GM18519 (cell line): Measurements from ENCODE around the gene CERS6.
"Not testable (repeated sequence)": the region's sequence is repeated elsewhere in the genome, so short reads cannot be mapped to it uniquely, and the experiment has no call there.

Experiments
- ATAC-seq: cut with Tn5 transposase; IDR thresholded peaks from one replicate; pipeline ENCODE4 v1.9.1; 2021; ENCODE audit warnings: mild to moderate bottlenecking, moderate library complexity; ENCODE audit not compliant: unreplicated experiment, low FRiP score

Gene CERS6

DNA sequence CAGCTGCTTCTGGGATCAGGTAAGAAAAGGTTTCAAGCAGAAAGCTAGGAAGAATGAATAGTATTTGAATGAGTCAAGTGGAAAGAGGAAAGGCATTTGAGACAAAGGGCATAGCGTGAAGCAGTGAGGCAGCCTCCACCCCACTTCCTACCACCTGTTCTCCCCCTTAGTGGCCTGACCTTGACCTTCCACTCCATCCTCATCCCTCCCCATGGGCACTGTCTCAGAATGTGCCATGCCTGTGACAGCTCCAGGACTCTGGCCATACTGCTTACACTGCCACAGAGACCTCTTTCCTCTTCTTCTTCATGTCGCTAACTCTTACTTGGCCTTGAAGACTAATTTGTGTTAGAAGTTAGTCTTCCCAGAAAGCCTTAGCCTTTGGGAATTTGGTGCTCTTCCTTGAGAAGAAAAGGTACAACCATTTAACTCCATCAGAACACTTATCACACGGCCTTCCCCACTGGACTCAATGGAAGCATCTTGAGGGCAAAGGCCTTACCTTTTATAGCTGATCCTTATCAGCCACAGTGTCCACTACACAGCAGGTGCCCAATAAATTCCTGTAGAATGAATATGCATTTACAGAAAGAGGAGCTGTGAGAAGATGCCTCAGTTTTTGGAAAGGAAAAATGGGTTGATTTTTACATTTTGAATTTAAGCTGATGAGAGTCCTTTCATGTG, 331.2 kb downstream of the CERS6 start:
- no peak for ATAC-seq

DNA sequence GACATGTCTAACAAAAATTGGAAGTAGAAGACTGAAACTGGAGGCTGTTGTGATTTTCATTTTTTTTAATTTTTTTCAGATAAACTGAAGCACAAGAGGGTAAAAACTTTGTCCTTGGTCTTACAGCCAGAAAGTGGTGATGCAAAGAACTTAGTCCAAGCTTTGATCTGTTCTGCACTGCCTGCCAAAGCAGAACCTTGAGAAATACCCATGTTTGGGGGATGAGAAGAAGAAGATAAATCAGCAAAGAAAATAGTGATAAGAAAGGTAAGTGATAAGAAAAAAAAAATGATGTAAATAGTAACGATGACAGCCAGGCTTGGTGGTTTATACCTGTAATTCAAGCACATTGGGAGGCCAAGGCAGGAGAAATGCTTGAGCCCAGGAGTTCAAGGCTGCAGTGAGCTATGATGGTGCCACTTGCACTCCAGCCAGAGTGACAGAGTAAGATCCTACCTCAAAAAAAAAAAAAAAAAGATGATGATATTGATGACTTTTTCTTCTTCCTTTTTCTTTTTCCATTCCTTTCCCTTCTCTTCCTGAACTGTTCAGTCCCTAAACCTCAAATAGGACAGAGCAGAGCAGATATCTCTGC, 331.8 kb downstream of the CERS6 start:
- no peak for ATAC-seq

DNA sequence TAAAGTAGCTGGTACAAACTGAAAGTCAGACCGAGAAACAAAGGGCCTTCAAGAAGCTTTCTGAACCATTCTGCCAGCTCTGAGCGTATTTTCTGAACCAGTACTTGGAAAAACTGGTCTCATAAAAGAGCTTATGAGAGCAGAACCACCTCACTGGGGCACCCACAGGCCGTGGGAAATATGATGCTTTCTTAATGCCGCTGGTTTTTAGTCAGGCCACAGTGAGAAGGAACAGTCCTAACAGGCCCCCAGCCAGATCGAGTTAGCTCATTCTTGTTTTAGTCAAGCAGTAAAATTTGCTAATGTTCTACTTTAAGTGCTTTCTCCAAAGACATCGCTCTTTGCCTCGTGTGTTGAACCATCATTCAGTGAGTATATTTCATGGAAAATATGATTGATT, 333.7 kb downstream of the CERS6 start:
- ATAC-seq, result no peak

DNA sequence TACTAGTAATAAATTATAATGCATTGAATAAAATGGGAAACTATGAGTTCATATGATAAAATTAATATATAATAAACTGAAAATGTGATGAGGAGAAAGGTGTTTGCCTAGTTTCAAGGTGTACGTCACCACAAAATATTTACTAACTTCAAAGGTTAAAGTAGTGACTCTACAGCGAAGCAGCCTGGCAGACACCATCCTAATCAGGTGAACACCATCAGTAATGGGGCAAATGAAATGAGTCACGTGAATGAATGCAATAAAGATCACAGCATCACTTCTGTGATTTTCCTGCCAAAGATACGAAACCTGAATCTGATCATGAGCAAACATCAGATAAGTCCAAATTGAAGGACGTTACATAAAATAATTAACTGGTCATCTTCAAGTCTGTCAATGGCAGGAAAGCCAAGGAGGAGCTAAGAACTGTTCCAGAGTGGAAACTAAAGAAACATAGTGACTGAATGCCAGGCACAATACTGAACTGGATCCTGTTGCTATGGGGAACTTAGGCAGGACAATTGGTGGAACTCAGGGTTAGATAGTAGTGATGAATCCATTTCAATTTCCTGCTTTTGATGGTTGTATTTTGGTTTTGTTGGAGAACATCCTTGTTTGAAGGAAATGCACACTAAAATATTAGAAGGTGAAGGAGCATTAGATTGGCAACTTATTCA, 334.3 kb downstream of the CERS6 start:
- ATAC-seq, result no peak

DNA sequence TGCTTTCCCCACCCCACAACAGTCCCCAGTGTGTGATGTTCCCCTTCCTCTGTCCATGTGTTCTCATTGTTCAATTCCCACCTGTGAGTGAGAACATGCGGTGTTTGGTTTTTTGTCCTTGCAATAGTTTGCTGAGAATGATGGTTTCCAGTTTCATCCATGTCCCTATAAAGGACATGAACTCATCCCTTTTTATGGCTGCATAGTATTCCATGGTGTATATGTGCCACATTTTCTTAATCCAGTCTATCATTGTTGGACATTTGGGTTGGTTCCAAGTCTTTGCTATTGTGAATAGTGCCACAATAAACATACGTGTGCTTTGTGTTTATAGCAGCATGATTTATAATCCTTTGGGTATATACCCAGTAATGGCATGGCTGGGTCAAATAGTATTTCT, 335.1 kb downstream of the CERS6 start:
- not testable (repeated sequence) for ATAC-seq

DNA sequence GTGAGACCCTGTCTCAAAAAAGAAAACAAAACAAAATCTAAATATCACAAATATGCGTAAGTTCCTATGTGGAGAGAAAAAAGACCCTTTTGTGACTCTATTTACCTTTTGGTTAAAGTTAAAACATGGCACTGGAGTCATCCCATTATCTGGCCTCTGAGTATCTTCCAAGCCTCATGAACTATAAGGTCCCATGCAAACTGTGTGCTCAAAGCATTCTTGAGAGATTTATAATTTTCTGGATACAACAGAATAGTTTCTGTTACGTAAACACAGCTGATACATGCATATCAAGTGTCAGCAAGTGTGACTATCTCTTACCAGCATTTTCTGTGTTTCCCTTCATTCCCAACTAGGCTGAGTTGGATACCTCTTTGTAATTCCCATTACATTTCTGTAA, 337.5 kb downstream of the CERS6 start:
- ATAC-seq, result no peak

DNA sequence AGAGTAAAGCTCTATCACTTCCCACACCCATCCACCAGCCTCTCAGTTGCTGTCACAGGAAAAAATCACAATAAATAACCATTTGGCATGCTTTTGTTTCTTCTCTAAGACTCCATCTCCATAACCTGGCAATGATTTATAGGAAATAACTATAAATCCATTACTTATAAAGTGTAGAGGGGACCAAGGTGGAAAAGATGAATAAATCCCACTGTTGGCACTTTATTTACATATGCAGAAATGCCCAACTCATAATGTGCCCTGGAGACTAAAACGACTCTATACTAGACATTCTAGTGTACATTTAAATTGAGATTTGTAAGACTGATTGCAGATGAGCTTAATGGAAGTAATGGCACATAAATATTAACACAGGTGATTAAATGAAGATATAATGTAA, 338.9 kb downstream of the CERS6 start:
- no peak for ATAC-seq

DNA sequence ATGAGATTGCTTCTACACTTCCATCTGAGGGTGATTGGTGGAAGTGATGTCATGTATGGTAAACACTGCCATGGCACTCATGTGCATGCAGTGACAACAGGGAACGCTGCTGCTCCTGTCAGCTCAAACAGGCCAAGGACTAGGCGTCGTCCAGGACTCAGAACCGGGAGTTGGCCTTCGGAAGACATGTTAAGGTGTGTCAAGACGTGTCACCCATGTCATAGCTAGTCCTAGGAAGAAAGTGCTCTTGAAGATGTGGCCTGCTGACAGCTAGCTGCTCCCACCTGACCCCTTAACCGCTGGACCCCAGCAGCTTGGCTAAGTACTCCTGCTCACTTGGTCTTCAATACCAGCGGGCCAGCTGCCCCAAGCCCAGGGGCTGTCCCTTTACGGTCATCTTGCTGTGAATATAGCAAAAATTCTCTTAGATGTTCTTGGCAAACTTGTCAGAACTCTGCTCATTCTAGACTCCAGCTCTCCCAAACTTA, 340.1 kb downstream of the CERS6 start:
- no peak for ATAC-seq

DNA sequence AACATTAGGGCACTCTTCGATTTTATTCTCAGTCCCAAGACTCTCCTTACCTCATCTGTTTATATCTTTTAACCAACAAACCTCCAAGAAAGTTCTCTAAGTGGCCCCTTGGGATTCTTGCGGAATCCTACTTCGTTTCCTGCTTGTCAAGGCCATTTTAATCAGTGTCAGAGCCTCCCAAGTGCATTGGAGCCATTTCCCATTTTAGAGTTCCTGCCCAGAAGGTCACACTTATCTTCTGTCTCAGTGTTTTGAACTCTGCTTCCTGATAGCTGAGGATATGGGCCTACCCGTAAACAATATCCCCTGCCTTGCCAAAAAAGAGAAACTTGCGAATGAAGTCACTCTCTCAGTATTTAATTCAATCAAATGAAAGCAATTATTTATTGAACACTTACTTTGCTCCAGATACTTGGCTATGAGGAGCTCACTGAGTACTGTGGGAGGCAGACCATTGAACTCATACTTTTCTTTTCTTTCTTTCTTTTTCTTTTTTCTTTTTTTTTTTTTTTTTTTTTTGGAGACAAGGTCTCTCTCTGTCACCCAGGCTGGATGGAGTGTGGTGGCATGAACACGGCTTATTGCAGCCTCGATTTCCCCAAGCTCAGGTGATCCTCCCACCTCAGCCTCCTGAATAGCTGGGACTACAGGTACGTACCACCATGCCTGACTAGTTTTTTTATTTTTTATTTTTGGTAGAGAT, 340.7 kb downstream of the CERS6 start:
- ATAC-seq, result no peak

DNA sequence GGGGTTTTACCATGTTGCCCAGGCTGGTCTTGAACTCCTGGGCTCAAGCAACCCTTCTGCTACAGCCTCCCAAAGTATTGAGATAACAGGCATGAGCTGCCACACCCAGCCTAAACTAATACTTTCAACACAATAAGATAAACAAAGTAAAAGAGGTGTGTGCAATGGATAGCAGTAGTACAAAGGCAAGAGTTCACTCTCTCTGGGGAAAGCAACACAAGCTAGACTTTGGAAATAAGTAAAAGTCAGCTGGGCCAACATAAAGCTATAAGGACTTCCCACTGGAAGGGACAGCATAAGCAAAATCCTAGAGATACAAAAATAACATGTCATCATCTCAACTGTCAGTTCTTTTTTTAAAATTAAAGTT, 341.2 kb downstream of the CERS6 start:
- no peak for ATAC-seq

DNA sequence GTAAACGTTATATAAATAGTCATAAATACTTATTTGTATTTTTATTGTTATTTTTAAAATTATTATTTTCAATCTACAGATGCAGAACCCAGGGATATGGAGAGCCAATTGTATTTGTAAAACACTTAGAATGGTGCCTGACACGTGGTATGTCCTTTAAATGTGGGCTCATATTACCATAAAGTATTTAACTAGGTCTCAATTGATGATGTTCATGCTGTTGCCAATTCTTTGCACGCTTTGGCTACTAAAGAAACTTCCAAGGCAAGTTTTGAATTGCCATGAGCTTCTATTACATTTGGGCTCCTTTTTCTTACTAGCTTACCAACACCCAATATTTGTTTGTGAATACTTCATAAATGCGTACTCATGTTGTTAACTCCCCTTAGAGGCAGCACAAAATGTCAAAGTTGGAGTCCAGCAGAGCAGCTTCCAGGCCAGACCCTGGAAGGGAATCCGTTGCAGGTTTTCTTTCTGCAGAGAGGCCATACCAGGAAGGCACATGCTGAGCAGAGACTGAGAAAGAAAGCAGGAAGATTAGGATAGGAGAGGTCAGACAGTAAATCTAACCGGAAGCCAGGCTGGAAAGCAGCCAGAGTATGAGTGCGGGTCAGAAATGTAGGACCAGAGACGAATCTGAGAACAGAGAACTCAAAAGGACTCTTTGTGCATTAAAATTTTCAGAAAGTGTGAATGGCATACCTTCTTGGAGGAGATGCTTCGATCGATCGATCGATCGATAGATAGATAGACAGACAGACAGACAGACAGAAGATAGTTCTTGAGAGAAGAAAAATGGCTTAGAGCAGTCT, 342.2 kb downstream of the CERS6 start:
- no peak for ATAC-seq

DNA sequence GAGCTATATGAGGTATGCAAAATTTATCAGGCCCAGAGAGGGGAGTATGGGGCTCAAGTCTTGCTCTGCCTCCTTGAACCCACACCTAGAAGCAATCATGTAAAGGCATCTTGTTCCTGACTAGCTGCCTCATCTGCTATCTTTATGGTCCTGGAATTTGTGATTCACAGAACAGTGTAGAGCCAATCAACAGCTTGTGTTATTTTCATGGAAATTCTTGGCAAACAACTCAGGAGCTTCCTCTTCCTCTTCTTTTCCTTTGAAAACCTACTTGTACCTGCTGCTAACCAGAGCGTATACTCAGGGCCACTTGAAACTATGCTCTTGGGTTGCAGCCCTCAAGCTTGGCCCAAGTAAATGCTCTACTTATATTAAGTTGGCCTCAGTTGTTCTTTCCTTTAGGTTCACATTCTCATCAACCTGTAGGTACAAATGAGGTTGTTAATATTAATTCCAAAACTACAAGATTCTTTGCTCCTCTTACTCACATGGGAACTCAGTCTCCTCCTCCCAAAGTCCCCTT, 342.9 kb downstream of the CERS6 start:
- no peak for ATAC-seq

DNA sequence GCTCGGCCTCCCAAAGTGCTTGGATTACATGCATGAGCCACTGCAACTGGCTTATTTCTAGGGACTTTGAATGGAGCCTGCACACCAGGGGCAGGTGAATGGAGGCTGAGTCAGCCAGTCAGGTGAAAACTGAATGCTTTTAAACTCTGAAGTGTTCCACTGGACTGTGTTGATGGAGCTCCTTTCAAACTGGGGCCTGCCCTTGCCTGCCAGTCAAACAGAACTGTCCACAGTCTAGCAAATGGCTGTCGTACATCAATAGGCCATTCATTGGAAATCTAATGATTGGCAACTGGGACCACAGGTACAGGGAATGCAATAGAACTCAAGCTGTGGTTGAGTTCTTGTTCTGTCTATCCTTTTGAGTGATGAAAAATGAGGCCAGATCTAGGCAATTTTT, 345.4 kb downstream of the CERS6 start:
- ATAC-seq, result no peak

DNA sequence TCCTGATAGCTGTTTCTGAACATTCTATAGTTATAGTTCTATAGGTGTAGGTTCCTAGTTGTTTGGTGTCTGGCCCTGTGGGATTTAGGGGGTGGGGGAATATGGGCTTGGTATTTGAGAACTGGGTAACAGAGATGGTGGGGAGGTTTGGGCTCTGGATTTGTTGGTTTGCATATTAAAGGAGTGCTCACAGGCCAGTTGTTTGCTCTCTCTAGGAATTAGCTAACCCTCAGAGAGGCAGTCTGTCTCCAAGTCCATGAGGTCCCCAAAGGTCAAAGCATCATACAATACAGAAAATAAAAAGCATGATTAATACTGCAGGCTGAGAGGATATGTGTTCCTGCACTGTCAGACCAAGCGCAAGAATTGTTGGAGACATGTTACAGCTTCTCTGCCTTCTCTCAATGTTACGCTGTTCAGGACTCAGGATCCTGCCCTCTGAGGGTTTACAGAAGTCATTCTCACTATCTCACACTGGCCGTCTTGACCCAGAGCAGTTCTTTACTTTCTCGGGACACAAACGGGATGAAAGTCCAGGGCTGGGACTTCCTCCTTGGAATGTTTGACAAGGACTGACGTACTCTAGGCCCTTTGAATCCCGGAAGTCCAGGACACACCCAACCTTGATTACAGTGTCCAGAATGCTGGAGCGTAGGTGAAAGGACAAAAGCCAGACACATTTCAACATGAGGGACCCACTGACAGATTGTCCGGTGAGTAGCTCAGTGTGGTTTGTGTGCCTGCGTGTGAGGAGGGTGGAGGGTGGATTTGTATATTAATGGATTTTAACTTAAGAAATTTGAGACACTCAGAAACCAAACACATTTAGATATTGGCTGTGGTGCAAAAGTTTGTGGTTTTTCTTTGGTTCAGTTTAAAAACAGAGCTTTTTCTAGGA, 346.1 kb downstream of the CERS6 start, which contains the start of gene NOSTRIN:
Gene NOSTRIN (plus strand): TSS at position 677 of the 898 bp plus-strand sequence. CDS start 10 bp downstream, at position 687.
- ATAC-seq, result no peak

DNA sequence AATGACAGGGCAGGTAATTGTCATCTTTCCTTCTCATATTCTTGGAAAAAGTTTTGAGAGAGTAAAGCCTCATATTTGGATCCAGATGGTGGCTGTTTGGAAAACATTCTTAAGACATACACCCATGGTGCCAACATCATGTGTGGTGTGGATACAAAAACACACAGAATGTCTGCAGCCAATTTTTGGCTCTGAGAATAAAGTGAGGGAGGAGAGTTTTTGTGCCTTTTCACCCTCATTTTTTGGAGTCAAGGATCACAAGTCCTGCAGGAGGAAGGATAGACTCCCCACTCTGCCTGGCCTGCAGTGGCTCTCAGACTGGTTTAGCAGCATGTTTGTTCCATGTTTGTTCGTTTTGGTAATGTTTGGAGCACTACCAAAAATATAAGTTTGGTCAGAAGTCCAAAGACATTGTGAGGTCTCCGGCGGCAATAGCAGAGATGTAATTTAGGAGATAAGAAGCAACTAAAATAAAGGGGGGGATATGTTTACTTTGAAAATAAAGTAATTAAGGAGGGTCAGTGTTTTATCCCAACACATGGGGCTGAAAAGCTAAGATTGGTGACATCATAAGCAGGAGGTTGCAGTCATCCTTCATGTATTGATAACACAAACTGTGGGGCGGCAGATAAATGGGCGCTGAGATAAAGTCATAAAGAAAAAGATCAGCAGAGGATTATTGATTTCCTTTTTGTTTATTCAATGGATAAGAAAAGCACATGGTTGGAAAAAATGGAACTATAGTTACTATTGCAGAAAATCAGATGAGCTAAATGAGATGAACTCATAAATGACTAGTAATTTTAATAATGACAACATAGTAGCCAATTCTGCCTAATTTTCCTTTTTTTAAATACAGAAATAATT, 347.0 kb downstream of the CERS6 start:
- ATAC-seq, result no peak

DNA sequence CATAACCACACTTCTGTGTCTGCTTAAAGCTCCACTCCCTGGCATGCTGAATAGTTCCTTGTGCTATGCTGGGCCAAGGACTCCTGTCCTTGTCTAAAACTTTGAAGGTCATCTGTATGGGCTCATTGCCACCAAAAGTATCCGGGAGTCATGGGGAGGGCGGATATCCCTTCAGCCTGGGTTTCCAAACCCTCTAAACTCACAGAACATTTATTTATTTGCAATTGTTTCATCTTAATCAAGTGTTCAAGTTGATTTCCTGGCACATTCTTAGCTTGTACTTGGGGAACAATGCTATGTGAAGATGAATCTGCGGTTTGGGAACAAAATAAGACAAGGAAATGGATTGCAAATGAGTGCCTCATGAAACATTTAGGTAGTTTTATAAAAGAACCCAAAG, 348.1 kb downstream of the CERS6 start:
- no peak for ATAC-seq

DNA sequence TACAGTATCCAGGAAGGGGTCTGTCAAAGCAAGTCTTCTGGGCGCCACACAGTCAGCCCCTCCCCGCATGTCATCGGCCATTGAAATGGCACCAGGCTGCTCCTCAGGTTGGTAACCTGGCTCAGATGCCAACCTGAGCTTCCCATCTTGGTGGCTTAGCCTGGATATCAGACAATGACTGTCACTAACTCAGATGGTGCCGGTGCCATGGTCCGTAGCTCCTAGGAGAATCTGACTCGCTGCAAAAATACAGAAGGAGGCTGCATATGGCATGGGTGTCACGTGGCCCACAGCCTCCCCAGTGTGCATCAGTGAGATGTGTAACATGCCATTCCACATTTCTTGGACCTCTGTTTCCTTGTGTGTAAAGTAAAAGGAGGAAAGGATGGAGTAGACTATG, 349.5 kb downstream of the CERS6 start:
- no peak for ATAC-seq

DNA sequence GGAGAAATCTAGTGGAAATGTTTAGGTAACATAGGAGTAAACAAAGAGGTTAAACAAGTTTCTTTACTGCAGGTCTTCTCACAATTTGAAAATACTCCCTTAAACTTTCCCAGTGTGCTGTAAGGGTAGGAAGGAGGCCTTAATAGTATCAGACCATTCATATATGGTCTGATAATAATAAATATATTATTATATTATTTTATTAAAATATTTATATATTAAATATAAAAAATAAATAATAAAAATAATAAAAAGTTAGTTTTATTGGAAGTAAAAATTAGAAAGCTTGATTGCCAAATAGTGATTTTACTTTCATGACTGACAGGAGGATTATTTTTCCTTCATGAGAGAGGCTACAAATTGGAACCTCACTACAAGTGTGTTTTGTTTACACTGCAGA, 353.5 kb downstream of the CERS6 start:
- ATAC-seq, result no peak
